HepG2 (cell line): Measurements from ENCODE around the gene SLC29A1. TPM values are rescaled to one million over a fixed set of nuclear protein-coding genes. Genes with fewer than 3 reads are reported as not detected.

Source experiments
- DNMT3B ChIP-seq: conservative IDR thresholded peaks from 2 replicates; pipeline ENCODE4 v1.6.1; 2016; ENCODE audit warnings: missing biosample characterization, control low read depth
- HDAC6 ChIP-seq: fragments of 200-600 bp; sonication (generic); IDR thresholded peaks from 2 replicates; pipeline ENCODE4 v1.7.0; 2017; ENCODE audit warnings: mild to moderate bottlenecking, antibody characterized with exemption, low read length, low read depth
- HES4 ChIP-seq: sonication (generic); formaldehyde crosslinking; IDR thresholded peaks from 2 replicates; pipeline ENCODE4 v1.9.0; 2021; ENCODE audit warnings: mild to moderate bottlenecking, missing genetic modification reagents, borderline replicate concordance
- LCORL ChIP-seq, 2 experiments: fragments of 450-650 bp in 1 of 2; sonication (generic) in 1 of 2; formaldehyde crosslinking in 1 of 2; IDR thresholded peaks; 2 replicates each; pipeline versions ENCODE4 v1.5.0 to v1.6.1; 2017 to 2020; ENCODE audit warnings: antibody characterized with exemption in 1 of 2, missing genetic modification reagents in 1 of 2
- MED8 ChIP-seq: sonication (generic); formaldehyde crosslinking; IDR thresholded peaks from 2 replicates; pipeline ENCODE4 v1.8.1; 2023; ENCODE audit warnings: mild to moderate bottlenecking, missing genetic modification reagents; ENCODE audit not compliant: insufficient replicate concordance
- NR2F6 ChIP-seq, 2 experiments: IDR thresholded peaks; 2 replicates each; pipeline ENCODE4 v1.6.1; 2016; ENCODE audit warnings: antibody characterized with exemption in 1 of 2, mild to moderate bottlenecking in 1 of 2
- PHF5A ChIP-seq: IDR thresholded peaks from one replicate; pipeline ENCODE4 v1.6.1; 2018; ENCODE audit warnings: low read depth, missing genetic modification reagents; ENCODE audit not compliant: unreplicated experiment
- PLSCR1 ChIP-seq: sonication (generic); formaldehyde crosslinking; IDR thresholded peaks from 2 replicates; pipeline ENCODE4 v1.5.0; 2020; ENCODE audit warnings: missing genetic modification reagents, mild to moderate bottlenecking, borderline replicate concordance
- POLR2A ChIP-seq, 2 experiments: IDR thresholded peaks; 2 replicates each; pipeline ENCODE4 v1.6.1; 2011; ENCODE audit warnings: low read depth in 2 of 2, low read length in 2 of 2, mild to moderate bottlenecking in 1 of 2, moderate library complexity in 1 of 2; ENCODE audit not compliant: insufficient read depth in 1 of 2
- REST ChIP-seq, 2 experiments: IDR thresholded peaks; 2 replicates each; pipeline ENCODE4 v1.6.1; 2011 to 2012; ENCODE audit warnings: low read length in 2 of 2, borderline replicate concordance in 1 of 2, low read depth in 1 of 2, mild to moderate bottlenecking in 1 of 2, moderate library complexity in 1 of 2
- UBTF ChIP-seq: sonication (generic); formaldehyde crosslinking; IDR thresholded peaks from 2 replicates; pipeline ENCODE4 v1.4.0; 2020; ENCODE audit warnings: mild to moderate bottlenecking, missing genetic modification reagents
- YY1 ChIP-seq: IDR thresholded peaks from 2 replicates; pipeline ENCODE4 v1.6.1; 2011; ENCODE audit warnings: low read length, low read depth, moderate library complexity, mild to moderate bottlenecking; ENCODE audit not compliant: insufficient read depth, insufficient replicate concordance
- ZBTB49 ChIP-seq: sonication (generic); formaldehyde crosslinking; IDR thresholded peaks from 2 replicates; pipeline ENCODE4 v1.4.0; 2020; ENCODE audit warnings: missing genetic modification reagents, borderline replicate concordance
- ZFP82 ChIP-seq: sonication (generic); formaldehyde crosslinking; IDR thresholded peaks from 2 replicates; pipeline ENCODE4 v1.5.1; 2020; ENCODE audit warnings: mild to moderate bottlenecking, missing genetic modification reagents, borderline replicate concordance
- ZNF362 ChIP-seq: sonication (generic); formaldehyde crosslinking; IDR thresholded peaks from 2 replicates; pipeline ENCODE4 v1.4.0; 2020; ENCODE audit warnings: missing genetic modification reagents, mild to moderate bottlenecking, borderline replicate concordance
- ZNF563 ChIP-seq: sonication (generic); formaldehyde crosslinking; IDR thresholded peaks from 2 replicates; pipeline ENCODE4 v1.8.0; 2022; ENCODE audit warnings: mild to moderate bottlenecking, moderate library complexity, missing genetic modification reagents
- ZNF598 ChIP-seq: sonication (generic); formaldehyde crosslinking; IDR thresholded peaks from 2 replicates; pipeline ENCODE4 v1.5.1; 2020; ENCODE audit warnings: mild to moderate bottlenecking, missing genetic modification reagents, borderline replicate concordance
- polyA plus RNA-seq, 8 experiments: library from polyadenylated mRNA; depleted of rRNA in 3 of 8; stranded (reverse) in 7 of 8; unstranded in 1 of 8; fragments of >200 nt; fragmentation: Illumina TruSeq in 4 of 8; extraction: Trizol in 4 of 8; gene quantifications; 2 replicates each; pipeline versions ENCODE4 v1.2.1 to v1.2.3, GENCODE V29; 2011 to 2016; ENCODE audit warnings: low read depth in 4 of 8, missing spikeins in 1 of 8, mixed read lengths in 1 of 8; ENCODE audit not compliant: insufficient read depth in 1 of 8
- total RNA-seq, 5 experiments: library from RNA; depleted of rRNA; stranded (reverse); fragments of >200 nt; fragmentation: Illumina TruSeq; extraction: Trizol; gene quantifications; 2 replicates each; pipeline ENCODE4 v1.2.3, GENCODE V29; 2016; ENCODE audit warnings: low read depth in 1 of 5

Gene SLC29A1
- total and polyA plus RNA-seq, 2 of the 13 experiments (the other 11 are each of a cell fraction or from before 2014, with no cell fraction given) = 43.2 to 106 TPM

- TF ChIP-seq REST (IDR thresholded peaks at IDR 0.05; ENCODE audit: borderline replicate concordance in 1 of 2, low read depth in 1 of 2, low read length in 2 of 2) (no peak), DNMT3B (CRISPR knock-in tag) (0 out of 2 replicates have a peak, but pooled peaks have one; percentile 16), UBTF (no peak), ZBTB49 (CRISPR knock-in tag) (no peak), PHF5A (no peak), ZFP82 (CRISPR knock-in tag) (no peak), MED8 (CRISPR knock-in tag) (no peak), YY1 (no peak), ZNF563 (CRISPR knock-in tag) (no peak), HES4 (CRISPR knock-in tag) (no peak), LCORL (IDR thresholded peaks at IDR 0.05) (no peak), LCORL (CRISPR knock-in tag; IDR thresholded peaks at IDR 0.05) (no peak), ZNF362 (no peak), NR2F6 (IDR thresholded peaks at IDR 0.05) (no peak), NR2F6 (CRISPR knock-in tag; IDR thresholded peaks at IDR 0.05) (no peak), POLR2A (IDR thresholded peaks at IDR 0.05; ENCODE audit: insufficient read depth in 1 of 2, low read depth in 2 of 2, low read length in 2 of 2) (peak in 1 of 2 experiments; percentile 82; a peak in 2 of 4 replicates), HDAC6 (no peak), ZNF598 (CRISPR knock-in tag) (0 out of 2 replicates have a peak, but pooled peaks have one; percentile 10), PLSCR1 (no peak)
Observed at GRCh38 chr6:44255105-44255808, 31.9 kb downstream of the SLC29A1 start (continued).
